Esophagus muscularis mucosa (tissue), 4 donors: Measurements from ENCODE around the gene SAV1. TPM values are rescaled to one million over a fixed set of nuclear protein-coding genes. Genes with fewer than 3 reads are reported as not detected.

Experiments used
- DNase-seq: peaks from one replicate; pipeline ENCODE4 v3.0.0-alpha.2; 2017; ENCODE audit errors: extremely low spot score
- H3K27ac ChIP-seq, 4 donors: fragments of 200-600 bp; sonication (generic); replicated peaks in 1 of 4; 1 replicate in 3 of 4; 2 replicates in 1 of 4; pipeline ENCODE4 v1.5.1; 2016 to 2019; ENCODE audit warnings: mild to moderate bottlenecking in 1 of 4
- H3K27me3 ChIP-seq, 4 donors: fragments of 200-600 bp; sonication (generic); one replicate each; pipeline versions ENCODE4 v1.5.1 to v1.6.0; 2016 to 2019
- H3K36me3 ChIP-seq, 4 donors: fragments of 200-600 bp; sonication (generic); one replicate each; pipeline ENCODE4 v1.5.1; 2016 to 2019
- H3K4me1 ChIP-seq, 4 donors: fragments of 200-600 bp; sonication (generic); one replicate each; pipeline ENCODE4 v1.5.1; 2016 to 2019
- H3K4me3 ChIP-seq, 4 donors: fragments of 200-600 bp; sonication (generic); 1 replicate in 2 of 4; 2 replicates in 2 of 4; pipeline ENCODE4 v1.5.1; 2016 to 2019; ENCODE audit warnings: mild to moderate bottlenecking in 4 of 4, moderate library complexity in 1 of 4
- H3K9me3 ChIP-seq, 4 donors: fragments of 200-600 bp; sonication (generic); 1 replicate in 3 of 4; 2 replicates in 1 of 4; pipeline ENCODE4 v1.5.1; 2016 to 2019
- CTCF ChIP-seq, 3 experiments: fragments of 200-600 bp in 2 of 3; fragments of 450-650 bp in 1 of 3; sonication (generic) in 2 of 3; IDR thresholded peaks; one replicate each; pipeline ENCODE4 v1.5.1; 2017 to 2019; ENCODE audit warnings: antibody characterized with exemption in 3 of 3, mild to moderate bottlenecking in 2 of 3, moderate library complexity in 1 of 3
- EP300 ChIP-seq: sonication (generic); formaldehyde crosslinking; IDR thresholded peaks from one replicate; pipeline ENCODE4 v1.6.1; 2017; ENCODE audit warnings: antibody characterized with exemption
- POLR2A ChIP-seq: fragments of 450-650 bp; IDR thresholded peaks from one replicate; pipeline ENCODE4 v1.6.1; 2017; ENCODE audit warnings: antibody characterized with exemption, moderate library complexity, mild to moderate bottlenecking, low read depth
- POLR2AphosphoS5 ChIP-seq, 2 donors: sonication (generic); formaldehyde crosslinking; IDR thresholded peaks; one replicate each; pipeline ENCODE4 v1.6.1; 2017; ENCODE audit warnings: antibody characterized with exemption in 2 of 2
- WGBS: methylation state at CpG from one replicate; pipeline ENCODE4 v1.1.5; 2018; 5-methylcytosine and 5-hydroxymethylcytosine counted together
- intact Hi-C: fragments of 100-400 bp; cut with DNase I; formaldehyde crosslinking; loops from one replicate; pipeline ENCODE4 v1.15.1; 2023
- small RNA-seq, 3 donors: library from RNA; depleted of rRNA; stranded (forward); fragments of <200 nt; gene quantifications; one replicate each; pipeline ENCODE3, GENCODE V24; 2016
- total RNA-seq, 4 donors: library from RNA; depleted of rRNA; stranded (reverse); fragments of >200 nt; gene quantifications; one replicate each; pipeline versions ENCODE4 v1.1.0 to v1.2.1, GENCODE V29; 2016

The SAV1 gene
- total RNA-seq, 4 donors from 2014 or later = 34.5 to 48.5 (median 40.2) TPM

- DNase-seq = no peak
- Histone ChIP-seq H3K9me3 (no peaks in the 10 kb centered on the region), H3K36me3 (peaks cover 0 to 38% (median 8%) of the 10 kb centered on the region in 4 donors), H3K4me1 (no peaks in the 10 kb centered on the region), H3K4me3 (no peak overlapping the region), H3K27ac (no peak overlapping the region), H3K27me3 (no peaks in the 10 kb centered on the region)
- TF ChIP-seq EP300 (no peak), POLR2A (no peak), POLR2AphosphoS5 (IDR thresholded peaks at IDR 0.05) (no peak), CTCF (IDR thresholded peaks at IDR 0.05) (no peak)
- WGBS = 97% methylated on average over 8 of the region's 8 CpGs
- intact Hi-C loops = no loop called here
Measured at GRCh38 chr14:50594577-50595316, 73.4 kb downstream of the SAV1 start.

GRCh38 chr14:50590464-50590863, 77.6 kb downstream of the SAV1 start:
- Histone ChIP-seq H3K36me3 (peaks cover 0 to 34% (median 6%) of the 10 kb centered on the region in 4 donors), H3K4me3 (no peak overlapping the region), H3K4me1 (no peaks in the 10 kb centered on the region), H3K27ac (no peak overlapping the region), H3K9me3 (no peaks in the 10 kb centered on the region), H3K27me3 (no peaks in the 10 kb centered on the region)
- TF ChIP-seq EP300 (no peak), POLR2AphosphoS5 (IDR thresholded peaks at IDR 0.05) (no peak), CTCF (IDR thresholded peaks at IDR 0.05) (no peak), POLR2A (no peak)
- 79% methylated on average over 2 of the region's 2 CpGs for WGBS
- DNase-seq = no peak
- intact Hi-C loops = no loop called here

Small RNA genes within 50 kb of the gene (small RNA-seq; reads per million reads assigned to genes)
- 0 reads per million in 3 donors for gene RN7SL452P

Other genes with a start within 250 kb of the SAV1 start
- 100 to 1,000 TPM in 1 of 4 donors, 10 to 100 TPM in 3; 84.4 to 108 (median 91.2) TPM for gene MAP4K5, start 135.7 kb downstream of the SAV1 start, total RNA-seq
- gene ATL1, start 108.2 kb downstream of the SAV1 start, total RNA-seq = 10 to 100 TPM; 13.6 to 27.9 (median 18.6) TPM
- gene NIN, start 162.9 kb upstream of the SAV1 start, total RNA-seq = 10 to 100 TPM; 26.2 to 38.8 (median 34.1) TPM
- not detected for gene ABHD12B, start 203.7 kb upstream of the SAV1 start, total RNA-seq